HCT116 (cell line): ENCODE data around the gene ACR. TPM values are rescaled to one million over a fixed set of nuclear protein-coding genes. Genes with fewer than 3 reads are reported as not detected.

Source experiments
- ATAC-seq: fragments of 200-7000 bp; cut with Tn5 transposase; 2 replicates; pipeline ENCODE4 v1.9.1; 2020; ENCODE audit warnings: mild to moderate bottlenecking, moderate library complexity
- BruUV-seq: library from RNA; stranded (reverse); fragments of 400-500 nt; replicated peaks from 2 replicates; lab custom pipeline; 2021; lab: Mats Ljungman, UMichigan
- CTCF ChIA-PET: fragments of 300-600 bp; sonication (Branson Sonifier 250); formaldehyde crosslinking; loops from one replicate; lab custom pipeline; 2021; ENCODE audit warnings: antibody characterized with exemption; lab: Charles Lee
- POLR2A ChIA-PET: fragments of 300-600, 350-600 bp; sonication (Branson Sonifier 250); formaldehyde crosslinking; loops from one replicate; lab custom pipeline; 2021; ENCODE audit warnings: antibody characterized with exemption; lab: Charles Lee
- RAD21 ChIA-PET, 2 experiments: fragments of 300-600 bp; sonication (Branson Sonifier 250); formaldehyde crosslinking; loops; one replicate each; lab custom pipeline; 2023; ENCODE audit warnings: low total read pairs in 2 of 2; ENCODE audit not compliant: uncharacterized antibody in 2 of 2, unreplicated experiment in 2 of 2, low non-redundant PET in 1 of 2; lab: Charles Lee
- DNase-seq: peaks from one replicate; pipeline ENCODE4 v3.0.0-alpha.2; 2010; ENCODE audit warnings: low read depth, low spot score
- H2AFZ ChIP-seq: fragments of 200-600 bp; shearing (Covaris generic), sonication (generic); 2 replicates; pipeline ENCODE4 v1.6.1; 2017; ENCODE audit warnings: low read depth, mixed run types, mixed read lengths, antibody characterized with exemption, low read length; ENCODE audit not compliant: poor library complexity, severe bottlenecking
- H3K27ac ChIP-seq: 2 replicates; pipeline ENCODE4 v1.5.1; 2012; ENCODE audit warnings: low read depth, low read length
- H3K27me3 ChIP-seq: fragments of 200-600 bp; sonication (generic); 2 replicates; pipeline ENCODE4 v1.6.1; 2016; ENCODE audit warnings: mixed run types, low read length, mixed read lengths; ENCODE audit not compliant: insufficient read depth
- H3K36me3 ChIP-seq, 2 experiments: fragments of 200-500 bp in 1 of 2; fragments of 200-600 bp in 1 of 2; sonication (Bioruptor generic) in 1 of 2; sonication (generic) in 1 of 2; 2 replicates each; pipeline versions ENCODE4 v1.5.1 to v1.6.1; 2014 to 2016; ENCODE audit warnings: low read length in 2 of 2, inconsistent platforms in 1 of 2, mixed read lengths in 1 of 2, mixed run types in 1 of 2; ENCODE audit not compliant: insufficient read depth in 2 of 2, control insufficient read depth in 1 of 2
- H3K4me1 ChIP-seq, 2 experiments: fragments of 200-600 bp in 1 of 2; sonication (generic) in 1 of 2; 2 replicates each; pipeline versions ENCODE4 v1.5.1 to v1.6.1; 2012 to 2017; ENCODE audit warnings: low read length in 2 of 2, inconsistent platforms in 1 of 2, mild to moderate bottlenecking in 1 of 2, mixed read lengths in 1 of 2, mixed run types in 1 of 2, moderate library complexity in 1 of 2; ENCODE audit not compliant: insufficient read depth in 2 of 2, control insufficient read depth in 1 of 2
- H3K4me2 ChIP-seq: fragments of 200-600 bp; sonication (generic); 2 replicates; pipeline ENCODE4 v1.6.1; 2017; ENCODE audit warnings: mixed run types, low read length, mixed read lengths
- H3K4me3 ChIP-seq, 2 experiments: fragments of 200-600 bp in 1 of 2; sonication (generic) in 1 of 2; replicated peaks in 1 of 2; 2 replicates each; pipeline ENCODE4 v1.5.1; 2011 to 2016; ENCODE audit warnings: low read length in 2 of 2, control low read depth in 1 of 2, low read depth in 1 of 2, mild to moderate bottlenecking in 1 of 2, mixed read lengths in 1 of 2, mixed run types in 1 of 2
- H3K79me2 ChIP-seq: fragments of 200-600 bp; sonication (generic); 2 replicates; pipeline ENCODE4 v1.6.1; 2017; ENCODE audit warnings: mild to moderate bottlenecking, mixed run types, low read length, moderate library complexity, mixed read lengths; ENCODE audit not compliant: insufficient read depth
- H3K9ac ChIP-seq: fragments of 200-600 bp; sonication (generic); 2 replicates; pipeline ENCODE4 v1.6.1; 2016; ENCODE audit warnings: low read length, mixed read lengths
- H3K9me2 ChIP-seq: fragments of 200-600 bp; sonication (generic), shearing (Covaris generic); 2 replicates; pipeline ENCODE4 v1.6.1; 2017; ENCODE audit warnings: mixed run types, mild to moderate bottlenecking, moderate library complexity; ENCODE audit not compliant: insufficient read depth
- H3K9me3 ChIP-seq, 2 experiments: fragments of 200-500 bp in 1 of 2; fragments of 200-600 bp in 1 of 2; sonication (Bioruptor generic) in 1 of 2; sonication (generic) in 1 of 2; 2 replicates each; pipeline ENCODE4 v1.6.1; 2014 to 2017; ENCODE audit warnings: low read length in 2 of 2, mixed read lengths in 2 of 2, inconsistent platforms in 1 of 2, low read depth in 1 of 2, mild to moderate bottlenecking in 1 of 2, mixed run types in 1 of 2, moderate library complexity in 1 of 2; ENCODE audit not compliant: control insufficient read depth in 1 of 2, insufficient read depth in 1 of 2
- H4K20me1 ChIP-seq: fragments of 200-600 bp; sonication (generic), shearing (Covaris generic); 2 replicates; pipeline ENCODE4 v1.6.1; 2017; ENCODE audit warnings: mixed run types, mild to moderate bottlenecking, moderate library complexity; ENCODE audit not compliant: insufficient read depth
- CBX3 ChIP-seq: IDR thresholded peaks from 2 replicates; pipeline ENCODE4 v1.6.1; 2012; ENCODE audit warnings: low read depth
- CEBPB ChIP-seq: IDR thresholded peaks from 2 replicates; pipeline ENCODE4 v1.6.1; 2012; ENCODE audit warnings: low read depth
- ELF1 ChIP-seq: IDR thresholded peaks from 2 replicates; pipeline ENCODE4 v1.6.1; 2012; ENCODE audit warnings: low read depth, borderline replicate concordance
- EZH2 ChIP-seq: fragments of 200-600 bp; sonication (generic); IDR thresholded peaks from 2 replicates; pipeline ENCODE4 v1.6.1; 2017; ENCODE audit warnings: antibody characterized with exemption, mixed run types
- POLR2A ChIP-seq: IDR thresholded peaks from 2 replicates; pipeline ENCODE4 v1.7.0; 2011; ENCODE audit warnings: borderline replicate concordance; ENCODE audit not compliant: insufficient read depth, insufficient read length; ENCODE audit errors: extremely low read depth
- SIN3A ChIP-seq: IDR thresholded peaks from 2 replicates; pipeline ENCODE4 v1.6.1; 2012; ENCODE audit warnings: low read depth
- SP1 ChIP-seq: IDR thresholded peaks from 2 replicates; pipeline ENCODE4 v1.6.1; 2012; ENCODE audit warnings: low read depth
- ZFX ChIP-seq: fragments of 450-650 bp; IDR thresholded peaks from 2 replicates; pipeline ENCODE4 v1.6.1; 2017
- ZNF274 ChIP-seq: fragments of 200-500 bp; sonication (Bioruptor generic); IDR thresholded peaks from 2 replicates; pipeline ENCODE4 v1.6.1; 2014; ENCODE audit warnings: mild to moderate bottlenecking, low read depth, low read length, inconsistent platforms
- intact Hi-C: fragments of 100-400 bp; cut with micrococcal nuclease; formaldehyde crosslinking; loops from 2 replicates; pipeline ENCODE4 v1.10.0; 2022
- total RNA-seq: library from RNA; stranded (reverse); gene quantifications from one replicate; pipeline ENCODE4 v1.2.1, GENCODE V29; 2021; ENCODE audit not compliant: unreplicated experiment
- TF ChIP-seq, protein P1 (sequence below), 3 experiments: fragments of 200-600 bp in 1 of 3; sonication (generic) in 1 of 3; IDR thresholded peaks in 2 of 3; conservative IDR thresholded peaks in 1 of 3; 2 replicates each; pipeline ENCODE4 v1.5.1; 2012 to 2017; ENCODE audit warnings: low read depth in 2 of 3, low read length in 2 of 3, antibody characterized with exemption in 1 of 3, borderline replicate concordance in 1 of 3, control low read depth in 1 of 3, mild to moderate bottlenecking in 1 of 3, mixed read lengths in 1 of 3, mixed run types in 1 of 3, moderate library complexity in 1 of 3; ENCODE audit not compliant: insufficient read depth in 1 of 3
- TF ChIP-seq, protein P2 (sequence below): IDR thresholded peaks from 2 replicates; pipeline ENCODE4 v1.6.1; 2012

The ACR gene
- total RNA-seq, 1 experiment from 2014 or later: 1.5 TPM

DNA sequence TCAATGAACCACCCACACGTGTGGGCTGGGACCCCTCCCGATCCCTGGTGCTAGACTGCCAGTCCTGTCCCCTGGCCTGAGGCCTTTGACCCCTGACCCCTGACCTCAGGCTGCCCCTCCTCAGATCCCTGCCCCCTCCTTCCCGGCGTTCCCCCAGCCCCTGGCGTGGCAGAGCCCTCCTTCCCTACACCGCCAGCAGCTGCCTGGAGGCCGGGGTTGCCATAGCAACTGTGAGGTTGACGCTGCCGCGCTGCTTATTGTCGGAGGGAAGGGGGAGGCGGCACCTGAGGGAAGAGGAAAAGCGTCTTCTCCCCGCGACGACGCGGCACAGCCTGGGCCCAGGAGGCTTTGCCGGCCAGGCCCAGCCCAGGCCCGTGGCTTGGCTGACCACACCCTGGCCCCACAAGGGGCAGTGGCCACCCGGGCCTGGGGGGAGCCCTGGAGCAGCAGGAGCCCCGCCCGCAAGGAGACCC is 32.7 kb upstream of the ACR start:
- no peak for TF ChIP-seq CBX3
- TF ChIP-seq ELF1: no peak
- TF ChIP-seq SIN3A: no peak
- TF ChIP-seq ZFX: no peak
- TF ChIP-seq, protein P1, sequence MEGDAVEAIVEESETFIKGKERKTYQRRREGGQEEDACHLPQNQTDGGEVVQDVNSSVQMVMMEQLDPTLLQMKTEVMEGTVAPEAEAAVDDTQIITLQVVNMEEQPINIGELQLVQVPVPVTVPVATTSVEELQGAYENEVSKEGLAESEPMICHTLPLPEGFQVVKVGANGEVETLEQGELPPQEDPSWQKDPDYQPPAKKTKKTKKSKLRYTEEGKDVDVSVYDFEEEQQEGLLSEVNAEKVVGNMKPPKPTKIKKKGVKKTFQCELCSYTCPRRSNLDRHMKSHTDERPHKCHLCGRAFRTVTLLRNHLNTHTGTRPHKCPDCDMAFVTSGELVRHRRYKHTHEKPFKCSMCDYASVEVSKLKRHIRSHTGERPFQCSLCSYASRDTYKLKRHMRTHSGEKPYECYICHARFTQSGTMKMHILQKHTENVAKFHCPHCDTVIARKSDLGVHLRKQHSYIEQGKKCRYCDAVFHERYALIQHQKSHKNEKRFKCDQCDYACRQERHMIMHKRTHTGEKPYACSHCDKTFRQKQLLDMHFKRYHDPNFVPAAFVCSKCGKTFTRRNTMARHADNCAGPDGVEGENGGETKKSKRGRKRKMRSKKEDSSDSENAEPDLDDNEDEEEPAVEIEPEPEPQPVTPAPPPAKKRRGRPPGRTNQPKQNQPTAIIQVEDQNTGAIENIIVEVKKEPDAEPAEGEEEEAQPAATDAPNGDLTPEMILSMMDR (IDR thresholded peaks at IDR 0.05 in 2 of 3, conservative IDR thresholded peaks at IDR 0.05 in 1 of 3; ENCODE audit: borderline replicate concordance in 1 of 3, insufficient read depth in 1 of 3, low read depth in 2 of 3, low read length in 2 of 3): no peak
- TF ChIP-seq ZNF274: no peak
- TF ChIP-seq POLR2A: no peak
- TF ChIP-seq, protein P2, sequence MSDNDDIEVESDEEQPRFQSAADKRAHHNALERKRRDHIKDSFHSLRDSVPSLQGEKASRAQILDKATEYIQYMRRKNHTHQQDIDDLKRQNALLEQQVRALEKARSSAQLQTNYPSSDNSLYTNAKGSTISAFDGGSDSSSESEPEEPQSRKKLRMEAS: no peak
- TF ChIP-seq CEBPB: no peak
- TF ChIP-seq EZH2: no peak
- TF ChIP-seq SP1: no peak
- ChIA-PET CTCF (no interaction called here), RAD21 (no interaction called here), POLR2A (no interaction called here)
- no peak overlapping the region for H2AFZ ChIP-seq
- no peaks in the 10 kb centered on the region for H3K27me3 ChIP-seq
- DNase-seq: no peak
- H3K4me3 ChIP-seq: no peak overlapping the region
- BruUV-seq: no TSS peak
- H3K79me2 ChIP-seq: no peaks in the 10 kb centered on the region
- no peaks in the 10 kb centered on the region for H3K9me3 ChIP-seq
- no peak for ATAC-seq
- no peaks in the 10 kb centered on the region for H4K20me1 ChIP-seq
- no peaks in the 10 kb centered on the region for H3K4me1 ChIP-seq
- intact Hi-C loops: no loop called here
- H3K9ac ChIP-seq: no peak overlapping the region
- H3K9me2 ChIP-seq: no peaks in the 10 kb centered on the region
- no peak overlapping the region for H3K4me2 ChIP-seq
- H3K36me3 ChIP-seq: peaks cover 0 to 8% of the 10 kb centered on the region in 2 experiments; a peak in 1 of 4 replicates
- no peak overlapping the region for H3K27ac ChIP-seq
